SK-N-SH (cell line): ENCODE measurements around the gene GSG1L2. TPM values are rescaled to one million over a fixed set of nuclear protein-coding genes. Genes with fewer than 3 reads are reported as not detected.

ENCODE experiments used
- CTCF ChIA-PET: fragments of 300-600, 350-600 bp; formaldehyde crosslinking; extraction: SDS; loops from one replicate; lab custom pipeline; 2021; lab: Yijun Ruan, JAX
- POLR2A ChIA-PET: fragments of 350-600 bp; sonication (Branson Sonifier 250); formaldehyde crosslinking; extraction: SDS; loops from one replicate; lab custom pipeline; 2020; ENCODE audit warnings: antibody characterized with exemption, inconsistent platforms; lab: Yijun Ruan, JAX
- DNase-seq: peaks from one replicate; pipeline ENCODE4 v3.0.0; 2012
- H2AFZ ChIP-seq: fragments of 200-600 bp; sonication (generic); 2 replicates; pipeline ENCODE4 v1.8.1; 2016; ENCODE audit warnings: antibody characterized with exemption, mild to moderate bottlenecking, low read depth
- H3F3A ChIP-seq: fragments of 200-600 bp; sonication (generic); replicated peaks from 2 replicates; pipeline ENCODE3; 2016; ENCODE audit warnings: antibody characterized with exemption, mild to moderate bottlenecking; ENCODE audit not compliant: insufficient read depth
- H3K27ac ChIP-seq, 2 experiments: fragments of 200-500 bp in 1 of 2; fragments of 200-600 bp in 1 of 2; sonication (Bioruptor generic) in 1 of 2; sonication (generic), shearing (Covaris generic) in 1 of 2; 2 replicates each; pipeline versions ENCODE4 v1.5.1 to v1.6.1; 2014 to 2016; ENCODE audit warnings: low read depth in 2 of 2, inconsistent platforms in 1 of 2, low read length in 1 of 2, mild to moderate bottlenecking in 1 of 2, mixed read lengths in 1 of 2
- H3K27me3 ChIP-seq: fragments of 200-600 bp; sonication (generic), shearing (Covaris generic); 2 replicates; pipeline ENCODE4 v1.6.1; 2016; ENCODE audit warnings: mixed run types; ENCODE audit not compliant: insufficient read depth
- H3K36me3 ChIP-seq, 2 experiments: fragments of 200-500 bp in 1 of 2; fragments of 200-600 bp in 1 of 2; sonication (Bioruptor generic) in 1 of 2; sonication (generic) in 1 of 2; replicated peaks in 1 of 2; 2 replicates each; pipeline versions ENCODE3 to v1.5.1; 2014 to 2016; ENCODE audit warnings: low read length in 1 of 2, mild to moderate bottlenecking in 1 of 2; ENCODE audit not compliant: insufficient read depth in 2 of 2, control insufficient read depth in 1 of 2
- H3K4me1 ChIP-seq, 2 experiments: fragments of 200-500 bp in 1 of 2; fragments of 200-600 bp in 1 of 2; sonication (Bioruptor generic) in 1 of 2; sonication (generic), shearing (Covaris generic) in 1 of 2; 2 replicates each; pipeline versions ENCODE4 v1.5.1 to v1.6.1; 2014 to 2016; ENCODE audit warnings: low read depth in 1 of 2, low read length in 1 of 2, mixed run types in 1 of 2; ENCODE audit not compliant: insufficient read depth in 2 of 2, control insufficient read depth in 1 of 2
- H3K4me2 ChIP-seq: fragments of 200-600 bp; sonication (generic), shearing (Covaris generic); 2 replicates; pipeline ENCODE4 v1.6.1; 2017; ENCODE audit warnings: mixed run types
- H3K4me3 ChIP-seq, 2 experiments: fragments of 200-500 bp in 1 of 2; fragments of 200-600 bp in 1 of 2; sonication (Bioruptor generic) in 1 of 2; sonication (generic), shearing (Covaris generic) in 1 of 2; 2 replicates each; pipeline versions ENCODE4 v1.5.1 to v1.8.1; 2014 to 2016; ENCODE audit warnings: low read depth in 2 of 2, inconsistent platforms in 1 of 2, low read length in 1 of 2, mild to moderate bottlenecking in 1 of 2, mixed read lengths in 1 of 2, moderate library complexity in 1 of 2
- H3K79me2 ChIP-seq: fragments of 200-600 bp; sonication (generic); 2 replicates; pipeline ENCODE4 v1.8.1; 2017; ENCODE audit warnings: mild to moderate bottlenecking; ENCODE audit not compliant: insufficient read depth
- H3K9ac ChIP-seq: fragments of 200-600 bp; sonication (generic); 2 replicates; pipeline ENCODE4 v1.6.1; 2017; ENCODE audit warnings: mixed run types
- H3K9me2 ChIP-seq: fragments of 200-600 bp; sonication (generic); 2 replicates; pipeline ENCODE4 v1.6.1; 2017; ENCODE audit warnings: mixed run types
- H3K9me3 ChIP-seq: fragments of 200-600 bp; sonication (generic); 2 replicates; pipeline ENCODE4 v1.6.1; 2017; ENCODE audit warnings: mixed run types, mild to moderate bottlenecking, moderate library complexity
- H4K20me1 ChIP-seq: fragments of 200-600 bp; sonication (generic); 2 replicates; pipeline ENCODE4 v1.6.1; 2017; ENCODE audit warnings: mild to moderate bottlenecking, mixed run types; ENCODE audit not compliant: insufficient read depth
- CHD2 ChIP-seq: fragments of 150-350 bp; IDR thresholded peaks from 2 replicates; pipeline ENCODE4 v1.6.1; 2018; ENCODE audit warnings: low read length; ENCODE audit not compliant: partially characterized antibody
- EP300 ChIP-seq, 2 experiments: IDR thresholded peaks; 2 replicates each; pipeline versions ENCODE4 v1.4.0 to v1.6.1; 2012; ENCODE audit warnings: borderline replicate concordance in 1 of 2, low read depth in 1 of 2, low read length in 1 of 2
- FOXJ3 ChIP-seq: sonication (generic); formaldehyde crosslinking; IDR thresholded peaks from 2 replicates; pipeline ENCODE4 v1.5.1; 2020; ENCODE audit warnings: mild to moderate bottlenecking, missing genetic modification reagents
- FOXM1 ChIP-seq: IDR thresholded peaks from 2 replicates; pipeline ENCODE4 v1.4.0; 2012; ENCODE audit warnings: low read depth, mild to moderate bottlenecking
- GABPA ChIP-seq: IDR thresholded peaks from 2 replicates; pipeline ENCODE4 v1.4.0; 2012; ENCODE audit warnings: low read depth, mild to moderate bottlenecking
- GATA2 ChIP-seq: sonication (generic); formaldehyde crosslinking; IDR thresholded peaks from 2 replicates; pipeline ENCODE4 v1.5.0; 2020; ENCODE audit warnings: mild to moderate bottlenecking, missing genetic modification reagents
- MAX ChIP-seq: IDR thresholded peaks from 2 replicates; pipeline ENCODE4 v1.4.0; 2012; ENCODE audit warnings: low read depth
- NFIC ChIP-seq: IDR thresholded peaks from 2 replicates; pipeline ENCODE4 v1.4.0; 2012; ENCODE audit warnings: borderline replicate concordance
- PBX3 ChIP-seq: IDR thresholded peaks from 2 replicates; pipeline ENCODE4; 2012
- POLR2AphosphoS5 ChIP-seq: IDR thresholded peaks from 2 replicates; pipeline ENCODE4 v1.6.1; 2012; ENCODE audit warnings: low read depth, low read length
- RAD21 ChIP-seq: IDR thresholded peaks from 2 replicates; pipeline ENCODE4 v1.6.1; 2012; ENCODE audit warnings: mild to moderate bottlenecking, low read length
- RCOR1 ChIP-seq: fragments of 150-350 bp; IDR thresholded peaks from 2 replicates; pipeline ENCODE4 v1.6.1; 2017; ENCODE audit warnings: antibody characterized with exemption, low read length
- REST ChIP-seq: IDR thresholded peaks from 2 replicates; pipeline ENCODE4 v1.6.1; 2012; ENCODE audit warnings: mild to moderate bottlenecking, low read depth, low read length, moderate library complexity
- RXRA ChIP-seq: IDR thresholded peaks from 2 replicates; pipeline ENCODE4 v1.4.0; 2012; ENCODE audit warnings: low read depth, mild to moderate bottlenecking, borderline replicate concordance
- TAF1 ChIP-seq: IDR thresholded peaks from 2 replicates; pipeline ENCODE4 v1.6.1; 2012; ENCODE audit warnings: low read depth, mild to moderate bottlenecking, low read length, moderate library complexity, borderline replicate concordance
- TEAD4 ChIP-seq: IDR thresholded peaks from 2 replicates; pipeline ENCODE4 v1.4.0; 2012; ENCODE audit warnings: mild to moderate bottlenecking, borderline replicate concordance; ENCODE audit not compliant: insufficient read depth
- USF2 ChIP-seq: fragments of 150-350 bp; IDR thresholded peaks from 2 replicates; pipeline ENCODE4 v1.6.1; 2017; ENCODE audit warnings: antibody characterized with exemption, low read length, low read depth, borderline replicate concordance
- YY1 ChIP-seq: IDR thresholded peaks from 2 replicates; pipeline ENCODE4 v1.4.0; 2012; ENCODE audit warnings: low read depth, mild to moderate bottlenecking
- WGBS: methylation state at CpG from one replicate; pipeline ENCODE4 v1.1.6; 2017; ENCODE audit warnings: low lambda C conversion rate; 5-methylcytosine and 5-hydroxymethylcytosine counted together
- polyA plus RNA-seq, 3 experiments: library from polyadenylated mRNA; depleted of rRNA; stranded (reverse); fragments of >200 nt; gene quantifications; 2 replicates each; pipeline ENCODE4 v1.2.3, GENCODE V29; 2012

Gene GSG1L2
- polyA plus RNA-seq, 1 of the 3 experiments (the other 2 are of a cell fraction): not detected

- no peaks in the 10 kb centered on the region for H3K9me3 ChIP-seq
- no peak for DNase-seq
- POLR2A ChIA-PET: no interaction called here
- 11% methylated on average over 4 of the region's 4 CpGs for WGBS
- CTCF ChIA-PET: no interaction called here
- H3K36me3 ChIP-seq: no peaks in the 10 kb centered on the region
- TF ChIP-seq CHD2 (no peak), PBX3 (no peak), FOXJ3 (CRISPR knock-in tag) (no peak), POLR2AphosphoS5 (no peak), MAX (no peak), REST (no peak), EP300 (IDR thresholded peaks at IDR 0.05; ENCODE audit: borderline replicate concordance in 1 of 2, low read depth in 1 of 2, low read length in 1 of 2) (no peak), RXRA (no peak), RAD21 (no peak), USF2 (no peak), GATA2 (CRISPR knock-in tag) (no peak), TEAD4 (no peak), GABPA (no peak), NFIC (no peak), FOXM1 (no peak), YY1 (no peak), RCOR1 (no peak), TAF1 (no peak)
- no peak overlapping the region for H3K9ac ChIP-seq
- no peak overlapping the region for H2AFZ ChIP-seq
- no peaks in the 10 kb centered on the region for H3F3A ChIP-seq
- no peak overlapping the region for H3K4me3 ChIP-seq
- H3K4me1 ChIP-seq: no peaks in the 10 kb centered on the region
- no peaks in the 10 kb centered on the region for H3K79me2 ChIP-seq
- no peaks in the 10 kb centered on the region; the same call in 1 of the 2 replicates for H3K27me3 ChIP-seq
- H3K9me2 ChIP-seq: no peaks in the 10 kb centered on the region
- H4K20me1 ChIP-seq: no peaks in the 10 kb centered on the region
- no peak overlapping the region for H3K4me2 ChIP-seq
- no peak overlapping the region for H3K27ac ChIP-seq
Observed at GRCh38 chr17:9833922-9834321, 12.0 kb upstream of the GSG1L2 start.
